AG09319 (cell line): ENCODE measurements around the gene PHEX.

Source experiments
- DNase-seq: peaks from one replicate; pipeline ENCODE4 v3.0.0-alpha.2; 2010; ENCODE audit warnings: low read depth; ENCODE audit errors: extremely low read depth
- CTCF ChIP-seq: IDR thresholded peaks from 2 replicates; pipeline ENCODE4 v1.5.1; 2011; ENCODE audit warnings: low read depth, mild to moderate bottlenecking, inconsistent platforms, low read length, moderate library complexity

Gene PHEX

GRCh38 chrX:22186165-22186564 lies 154.0 kb downstream of the PHEX start:
- no peak for DNase-seq
- no peak for TF ChIP-seq CTCF

- peak; percentile 89 for TF ChIP-seq CTCF
- DNase-seq: no peak
Observed at GRCh38 chrX:22192419-22193060, 160.4 kb downstream of the PHEX start.

GRCh38 chrX:22193851-22194659 lies 161.9 kb downstream of the PHEX start:
- no peak for TF ChIP-seq CTCF
- no peak for DNase-seq

GRCh38 chrX:22194660-22194945 lies 162.5 kb downstream of the PHEX start:
- no peak for TF ChIP-seq CTCF
- DNase-seq: no peak

- TF ChIP-seq CTCF: no peak
- DNase-seq: no peak
Observed at GRCh38 chrX:22196149-22196548, 164.0 kb downstream of the PHEX start.

- TF ChIP-seq CTCF: no peak
- no peak for DNase-seq
Observed at GRCh38 chrX:22202251-22202650, 170.1 kb downstream of the PHEX start.

- DNase-seq: no peak
- no peak for TF ChIP-seq CTCF
Observed at GRCh38 chrX:22203186-22203585, 171.1 kb downstream of the PHEX start.
